Inflammatory macrophage treated with lipopolysaccharide for 4 hours (primary cell): ENCODE data around the gene NMNAT3.
A peak's percentile ranks its signal among the peaks of the same experiment; 100 is the strongest.

Source experiments
- DNase-seq: peaks from one replicate; pipeline ENCODE4 v3.0.0-alpha.2; 2020

The NMNAT3 gene

GRCh38 chr3:139677388-139678155 is at the start of gene NMNAT3:
TSS of gene NMNAT3 (minus strand) at chr3:139677972. CDS start at chr3:139627724, 50,248 bp downstream.
- DNase-seq, result peak; percentile 81

GRCh38 chr3:139721370-139721769 is 43.6 kb upstream of the NMNAT3 start:
- no peak for DNase-seq

- no peak for DNase-seq
These were observed 40.6 kb upstream of the NMNAT3 start for GRCh38 chr3:139718415-139718814.

GRCh38 chr3:139716908-139717485 is 39.2 kb upstream of the NMNAT3 start:
- no peak for DNase-seq

GRCh38 chr3:139715743-139716360 is 38.1 kb upstream of the NMNAT3 start:
- peak; percentile 62 for DNase-seq

- peak; percentile 79 for DNase-seq
These were observed 37.4 kb upstream of the NMNAT3 start for GRCh38 chr3:139715166-139715565.

GRCh38 chr3:139710212-139710611 is 32.4 kb upstream of the NMNAT3 start:
- DNase-seq, result no peak

- DNase-seq, result no peak
These were observed 27.9 kb upstream of the NMNAT3 start for GRCh38 chr3:139705631-139706030.

- DNase-seq, result no peak
These were observed 18.5 kb upstream of the NMNAT3 start for GRCh38 chr3:139696314-139696604.

- no peak for DNase-seq
These were observed 17.9 kb upstream of the NMNAT3 start for GRCh38 chr3:139695426-139696313.

DNA sequence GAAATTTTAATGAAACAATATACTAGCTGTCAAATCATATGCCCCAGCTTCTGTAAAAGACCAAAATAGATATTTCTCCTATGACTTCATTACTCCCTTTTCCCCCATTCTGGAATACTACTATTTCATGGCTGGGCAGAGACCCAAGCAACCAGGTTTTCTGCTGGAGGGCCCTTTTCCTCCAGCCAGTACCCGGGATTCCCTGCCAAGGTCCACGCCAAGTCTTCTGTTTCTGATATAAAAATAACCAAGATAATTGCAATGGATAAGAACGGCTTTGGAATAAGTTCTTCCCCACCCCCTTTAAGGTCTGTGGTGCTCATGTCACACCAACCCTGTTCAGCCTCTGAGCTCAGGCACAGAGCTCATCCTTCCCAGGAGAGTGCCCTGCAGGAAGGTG is 17.2 kb upstream of the NMNAT3 start:
- DNase-seq, result no peak

- no peak for DNase-seq
These were observed 16.8 kb upstream of the NMNAT3 start for GRCh38 chr3:139694542-139694941.

GRCh38 chr3:139691619-139692018 is 13.8 kb upstream of the NMNAT3 start:
- DNase-seq, result no peak

GRCh38 chr3:139689708-139690228 is 12.0 kb upstream of the NMNAT3 start:
- DNase-seq, result no peak

- no peak for DNase-seq
These were observed 11.3 kb upstream of the NMNAT3 start for GRCh38 chr3:139689122-139689521.

- peak; percentile 61 for DNase-seq
These were observed 9.7 kb upstream of the NMNAT3 start for GRCh38 chr3:139687431-139687830.

DNA sequence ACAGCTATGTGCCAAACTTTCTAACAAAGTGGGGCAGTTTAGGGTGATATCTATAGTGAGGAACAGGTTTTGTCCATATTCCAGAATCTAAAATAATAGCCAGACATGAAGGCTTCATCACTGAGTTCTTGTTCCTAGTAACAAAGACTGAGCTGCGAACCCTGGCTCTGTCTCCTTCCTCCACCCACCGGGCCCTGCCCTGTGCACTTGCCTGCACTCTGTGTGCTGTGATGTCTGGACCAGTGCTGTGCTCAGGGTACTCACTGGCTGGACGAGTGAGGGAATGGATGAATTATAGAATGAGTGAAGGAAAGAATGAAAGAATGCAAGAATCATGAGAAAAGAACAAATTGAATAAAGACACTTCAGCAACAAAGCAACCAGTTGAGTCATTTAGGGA is 8.9 kb upstream of the NMNAT3 start:
- no peak for DNase-seq

DNA sequence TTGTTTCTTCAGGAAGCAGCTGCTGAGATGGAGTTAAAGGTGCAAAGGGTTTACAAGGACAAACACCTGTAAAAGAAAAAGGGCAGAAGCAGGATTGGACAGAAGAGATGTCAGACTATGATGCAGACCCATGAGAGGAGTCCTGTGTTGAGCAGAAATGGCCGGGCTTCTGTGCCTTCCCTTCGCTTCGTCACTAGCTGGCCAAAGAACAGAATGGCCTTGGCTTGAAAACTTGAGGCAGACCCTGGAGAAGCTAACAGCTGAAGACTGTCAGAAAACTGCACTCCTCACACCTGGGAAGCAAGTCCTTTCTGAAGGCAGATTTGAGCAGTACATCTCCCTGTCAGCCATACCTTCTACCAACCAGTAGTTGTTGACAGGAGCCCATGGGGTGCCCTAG is 8.4 kb upstream of the NMNAT3 start:
- DNase-seq, result no peak

- DNase-seq, result peak; percentile 9
These were observed 1.5 kb upstream of the NMNAT3 start for GRCh38 chr3:139679220-139679775.

GRCh38 chr3:139676632-139677387 is 962 bp downstream of the NMNAT3 start:
- DNase-seq, result no peak

- no peak for DNase-seq
These were observed 1.7 kb downstream of the NMNAT3 start for GRCh38 chr3:139676108-139676507.

GRCh38 chr3:139675327-139675726 is 2.4 kb downstream of the NMNAT3 start:
- no peak for DNase-seq
